22Rv1 (cell line): ENCODE measurements around the gene ITPK1.

Experiments
- CTCF ChIP-seq: fragments of 450-650 bp; IDR thresholded peaks from 2 replicates; pipeline ENCODE4 v1.5.1; 2017; ENCODE audit warnings: mild to moderate bottlenecking
- ZFX ChIP-seq: fragments of 450-650 bp; IDR thresholded peaks from 2 replicates; pipeline ENCODE4 v1.6.1; 2017; ENCODE audit warnings: antibody characterized with exemption, borderline replicate concordance

- TF ChIP-seq CTCF (no peak), ZFX (no peak)
These were observed 189.4 kb downstream of the ITPK1 start for GRCh38 chr14:92926180-92926845.
